Hindlimb muscle (tissue), 1 donor: ENCODE measurements around the gene AMY1A. TPM values are rescaled to one million over a fixed set of nuclear protein-coding genes. Genes with fewer than 3 reads are reported as not detected.
"Not testable (repeated sequence)": the region's sequence is repeated elsewhere in the genome, so short reads cannot be mapped to it uniquely, and the experiment has no call there.

Source experiments
- DNase-seq: peaks from one replicate; pipeline ENCODE4 v3.0.0-alpha.2; 2013
- polyA plus RNA-seq: library from polyadenylated mRNA; unstranded; fragments of 120-200 nt; gene quantifications from one replicate; pipeline ENCODE4 v1.2.1, GENCODE V29; 2013; ENCODE audit not compliant: insufficient read length

The AMY1A gene
- not detected for polyA plus RNA-seq

DNA sequence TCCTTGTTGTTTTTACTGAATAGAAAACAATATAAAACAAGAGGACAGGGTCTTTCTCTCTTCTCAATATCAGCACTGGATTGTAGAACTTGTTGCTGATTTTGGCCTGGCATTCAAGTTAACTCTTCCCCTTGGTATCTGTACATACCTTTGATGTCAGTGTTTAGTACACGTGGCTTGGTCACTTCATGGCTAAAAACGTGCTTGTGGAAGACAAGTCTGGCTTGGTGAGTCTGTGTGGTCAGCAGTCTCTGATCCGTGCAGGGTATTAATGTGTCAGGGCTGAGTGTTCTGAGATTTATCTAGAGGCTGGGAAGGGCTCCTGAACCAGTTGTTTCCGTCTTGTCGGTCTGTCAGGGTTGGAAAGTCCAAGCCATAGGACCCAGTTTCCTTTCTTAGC lies at the start of gene AMY1A:
Gene AMY1A (plus strand): TSS at position 301 of the 400 bp plus-strand sequence. CDS start 571 bp downstream, outside the sequence.
- not testable (repeated sequence) for DNase-seq

DNA sequence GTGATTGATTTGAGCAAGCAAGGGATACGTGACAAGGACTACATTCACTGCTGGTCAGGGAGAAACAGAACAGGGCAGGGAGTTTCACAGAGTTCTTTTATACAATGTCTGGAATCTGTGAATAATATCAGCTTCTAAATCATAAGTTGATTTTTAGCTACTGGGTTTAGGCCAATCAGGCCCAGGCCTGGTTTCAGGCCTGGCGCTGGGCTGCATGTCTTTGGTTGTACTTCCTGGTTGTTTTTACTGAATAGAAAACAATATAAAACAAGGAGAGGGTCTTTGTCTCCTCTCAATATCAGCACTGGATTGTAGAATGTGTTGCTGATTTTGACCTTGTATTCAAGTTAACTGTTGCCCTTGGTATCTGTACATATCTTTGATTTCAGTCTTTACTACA lies 39.2 kb upstream of the AMY1A start:
- DNase-seq = no peak

DNA sequence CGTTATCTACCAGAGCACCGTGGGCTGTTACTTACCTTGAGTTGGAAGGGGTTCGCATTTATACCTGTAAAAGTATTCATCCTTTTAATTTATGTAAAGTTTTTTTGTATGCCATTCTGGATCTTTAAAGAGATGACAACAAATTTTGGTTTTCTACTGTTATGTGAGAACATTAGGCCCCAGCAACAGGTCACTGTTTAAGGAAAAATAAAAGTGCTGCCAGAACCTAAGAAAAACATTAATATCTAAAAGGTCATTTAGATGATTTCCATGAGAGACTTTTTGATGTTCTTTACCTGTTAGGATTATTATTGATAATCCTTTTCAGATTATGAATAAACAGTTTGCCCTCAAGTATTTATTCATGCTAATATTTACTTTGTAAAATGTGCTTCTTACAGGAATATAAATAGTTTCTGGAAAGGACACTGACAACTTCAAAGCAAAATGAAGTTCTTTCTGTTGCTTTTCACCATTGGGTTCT lies 38.5 kb upstream of the AMY1A start, which contains the start of gene AMY2A:
Gene AMY2A (plus strand): TSS at position 434 of the 484 bp plus-strand sequence. CDS start 14 bp downstream, at position 448.
- DNase-seq = not testable (repeated sequence)

DNA sequence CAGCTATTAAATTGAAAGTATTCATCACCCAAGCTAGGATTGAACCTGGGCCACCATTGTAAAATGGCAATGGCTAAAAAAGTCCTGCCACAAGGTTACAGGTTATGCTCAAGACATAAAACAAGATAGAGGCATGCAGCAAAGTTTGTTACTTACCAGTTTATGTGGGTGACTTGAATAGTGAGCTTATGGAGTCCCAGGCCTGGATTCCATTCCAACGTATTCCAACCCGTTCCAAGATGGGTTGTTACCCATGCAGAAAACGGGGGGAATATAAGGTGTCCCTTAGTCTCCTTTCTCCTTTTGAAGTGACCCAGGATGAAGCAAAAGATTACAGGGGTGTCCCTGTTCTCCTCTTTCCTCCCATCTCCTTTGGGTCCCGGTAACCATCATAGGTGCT lies 28.1 kb upstream of the AMY1A start:
- DNase-seq = not testable (repeated sequence)

DNA sequence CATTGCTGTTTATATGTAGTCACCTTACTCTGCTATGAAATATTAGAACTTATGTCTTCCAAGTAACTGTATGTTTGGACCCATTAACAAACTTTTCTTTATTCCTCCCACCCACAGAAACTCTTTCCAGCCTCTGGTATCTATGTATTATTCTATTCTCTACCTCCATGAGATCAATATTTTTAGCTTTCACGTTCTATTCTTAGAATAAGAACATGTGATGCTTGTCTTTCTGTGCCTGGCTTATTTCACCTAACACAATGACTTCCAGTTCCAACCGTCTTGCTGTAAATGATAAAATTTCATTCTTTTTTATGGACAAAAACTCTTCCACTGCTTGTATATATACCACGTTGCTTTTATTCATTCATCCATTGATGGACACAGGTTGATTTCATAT lies 14.4 kb upstream of the AMY1A start:
- DNase-seq = not testable (repeated sequence)

DNA sequence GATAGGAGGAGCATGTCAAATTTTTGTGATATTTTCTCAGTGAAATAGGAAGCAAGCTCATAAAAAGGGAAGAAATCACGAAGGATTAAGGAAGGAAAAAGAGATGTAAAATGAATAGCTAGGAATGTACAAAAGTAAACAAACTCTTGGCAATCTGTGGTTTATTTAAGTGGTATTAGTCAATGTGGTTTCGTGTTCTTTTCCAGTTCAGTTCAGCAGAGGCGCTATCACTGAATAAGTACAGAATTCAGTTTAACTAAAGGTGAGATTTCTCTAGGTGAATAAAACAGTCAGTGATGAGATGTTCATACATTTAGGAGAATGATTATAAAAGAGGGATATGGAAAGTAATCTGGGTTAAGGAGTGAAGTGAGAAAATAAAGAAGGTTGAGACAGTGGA lies 11.7 kb upstream of the AMY1A start:
- not testable (repeated sequence) for DNase-seq

DNA sequence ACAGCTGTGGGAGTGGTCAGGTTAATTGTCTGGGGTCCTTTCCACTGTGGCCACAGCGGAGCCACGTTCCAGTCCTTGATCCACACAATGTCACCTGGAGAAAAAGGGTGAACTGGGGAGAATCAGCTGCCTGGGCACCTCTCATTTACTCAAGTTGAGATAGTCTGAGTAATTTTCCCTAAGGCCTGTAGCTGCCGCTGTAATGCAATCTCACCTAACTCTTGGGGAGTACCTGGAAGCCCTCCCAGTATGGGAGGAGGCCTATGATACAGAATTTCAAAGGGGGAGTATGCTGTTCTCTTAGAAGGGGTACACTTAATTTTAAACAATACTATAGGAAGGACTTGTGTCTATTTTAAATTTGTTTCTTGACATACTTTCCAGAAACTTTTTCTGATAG lies 5.3 kb upstream of the AMY1A start:
- DNase-seq = not testable (repeated sequence)

DNA sequence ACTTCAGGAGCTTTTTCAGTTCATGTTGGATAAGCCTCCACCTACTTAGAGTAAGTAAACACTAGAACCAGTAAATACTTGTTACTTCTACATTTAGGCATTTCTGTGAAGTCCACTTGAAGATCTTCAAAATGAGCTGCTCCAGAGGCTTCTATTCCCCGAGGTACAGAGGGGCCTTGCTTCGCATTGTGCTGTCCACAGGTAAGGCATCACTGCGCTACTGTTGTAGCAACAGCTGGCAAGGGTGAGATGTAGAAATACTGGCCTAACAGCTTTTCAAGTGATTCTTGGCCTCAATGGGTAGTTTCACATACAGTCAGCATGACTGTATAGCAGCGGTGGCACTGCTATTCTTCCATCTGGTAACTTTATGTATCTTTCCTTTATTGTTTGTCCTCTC lies 4.7 kb upstream of the AMY1A start:
- DNase-seq = not testable (repeated sequence)

DNA sequence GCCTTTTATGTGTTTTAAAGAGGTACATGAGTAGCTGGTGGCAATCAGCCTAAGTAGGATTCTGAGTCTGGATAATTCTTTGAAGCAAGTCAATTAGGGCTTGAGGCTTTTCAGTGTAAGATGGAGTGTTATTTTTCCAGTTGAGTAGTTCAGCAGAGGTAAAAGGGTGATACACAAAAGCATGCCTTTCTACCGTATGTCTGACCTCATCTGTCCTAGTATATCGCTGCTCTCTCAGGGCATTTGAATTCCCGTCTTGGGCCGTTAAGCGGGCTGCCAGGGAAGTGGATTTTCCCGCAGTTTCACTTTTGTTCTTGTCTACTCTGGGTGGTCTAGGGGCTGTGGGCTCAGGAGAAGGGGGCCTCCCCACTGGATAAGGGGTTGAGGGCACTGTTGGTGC lies 1.4 kb upstream of the AMY1A start:
- not testable (repeated sequence) for DNase-seq

DNA sequence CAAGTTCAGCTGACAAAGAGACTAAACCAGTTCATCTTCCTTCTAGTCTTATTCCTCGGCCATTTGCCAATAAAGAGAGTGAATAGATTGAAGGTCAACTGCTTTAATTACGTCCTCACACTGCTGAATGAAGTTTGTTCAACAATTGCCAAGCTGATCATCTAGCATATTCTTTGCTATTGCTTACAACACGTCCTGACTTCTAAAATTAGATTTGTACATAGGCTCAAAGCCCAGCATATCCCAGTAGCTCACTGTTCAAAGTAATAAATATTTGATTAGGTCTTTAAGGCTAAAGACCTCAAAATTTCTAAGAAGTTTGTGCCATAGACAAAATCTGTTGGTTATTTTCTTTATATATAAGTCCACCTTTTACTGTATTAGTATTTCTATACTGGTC lies 20.8 kb downstream of the AMY1A start:
- not testable (repeated sequence) for DNase-seq

DNA sequence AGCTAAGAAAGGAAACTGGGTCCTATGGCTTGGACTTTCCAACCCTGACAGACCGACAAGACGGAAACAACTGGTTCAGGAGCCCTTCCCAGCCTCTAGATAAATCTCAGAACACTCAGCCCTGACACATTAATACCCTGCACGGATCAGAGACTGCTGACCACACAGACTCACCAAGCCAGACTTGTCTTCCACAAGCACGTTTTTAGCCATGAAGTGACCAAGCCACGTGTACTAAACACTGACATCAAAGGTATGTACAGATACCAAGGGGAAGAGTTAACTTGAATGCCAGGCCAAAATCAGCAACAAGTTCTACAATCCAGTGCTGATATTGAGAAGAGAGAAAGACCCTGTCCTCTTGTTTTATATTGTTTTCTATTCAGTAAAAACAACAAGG lies 40.5 kb downstream of the AMY1A start, which contains the start of gene AMY1B:
Gene AMY1B (minus strand): TSS at position 101 of the 400 bp plus-strand sequence. CDS start 571 bp downstream, outside the sequence.
- not testable (repeated sequence) for DNase-seq

DNA sequence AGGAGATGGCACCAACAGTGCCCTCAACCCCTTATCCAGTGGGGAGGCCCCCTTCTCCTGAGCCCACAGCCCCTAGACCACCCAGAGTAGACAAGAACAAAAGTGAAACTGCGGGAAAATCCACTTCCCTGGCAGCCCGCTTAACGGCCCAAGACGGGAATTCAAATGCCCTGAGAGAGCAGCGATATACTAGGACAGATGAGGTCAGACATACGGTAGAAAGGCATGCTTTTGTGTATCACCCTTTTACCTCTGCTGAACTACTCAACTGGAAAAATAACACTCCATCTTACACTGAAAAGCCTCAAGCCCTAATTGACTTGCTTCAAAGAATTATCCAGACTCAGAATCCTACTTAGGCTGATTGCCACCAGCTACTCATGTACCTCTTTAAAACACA lies 41.9 kb downstream of the AMY1A start:
- not testable (repeated sequence) for DNase-seq

DNA sequence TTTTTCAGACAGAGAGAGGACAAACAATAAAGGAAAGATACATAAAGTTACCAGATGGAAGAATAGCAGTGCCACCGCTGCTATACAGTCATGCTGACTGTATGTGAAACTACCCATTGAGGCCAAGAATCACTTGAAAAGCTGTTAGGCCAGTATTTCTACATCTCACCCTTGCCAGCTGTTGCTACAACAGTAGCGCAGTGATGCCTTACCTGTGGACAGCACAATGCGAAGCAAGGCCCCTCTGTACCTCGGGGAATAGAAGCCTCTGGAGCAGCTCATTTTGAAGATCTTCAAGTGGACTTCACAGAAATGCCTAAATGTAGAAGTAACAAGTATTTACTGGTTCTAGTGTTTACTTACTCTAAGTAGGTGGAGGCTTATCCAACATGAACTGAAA lies 45.1 kb downstream of the AMY1A start:
- not testable (repeated sequence) for DNase-seq

DNA sequence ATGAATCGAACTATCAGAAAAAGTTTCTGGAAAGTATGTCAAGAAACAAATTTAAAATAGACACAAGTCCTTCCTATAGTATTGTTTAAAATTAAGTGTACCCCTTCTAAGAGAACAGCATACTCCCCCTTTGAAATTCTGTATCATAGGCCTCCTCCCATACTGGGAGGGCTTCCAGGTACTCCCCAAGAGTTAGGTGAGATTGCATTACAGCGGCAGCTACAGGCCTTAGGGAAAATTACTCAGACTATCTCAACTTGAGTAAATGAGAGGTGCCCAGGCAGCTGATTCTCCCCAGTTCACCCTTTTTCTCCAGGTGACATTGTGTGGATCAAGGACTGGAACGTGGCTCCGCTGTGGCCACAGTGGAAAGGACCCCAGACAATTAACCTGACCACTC lies 45.7 kb downstream of the AMY1A start:
- not testable (repeated sequence) for DNase-seq

DNA sequence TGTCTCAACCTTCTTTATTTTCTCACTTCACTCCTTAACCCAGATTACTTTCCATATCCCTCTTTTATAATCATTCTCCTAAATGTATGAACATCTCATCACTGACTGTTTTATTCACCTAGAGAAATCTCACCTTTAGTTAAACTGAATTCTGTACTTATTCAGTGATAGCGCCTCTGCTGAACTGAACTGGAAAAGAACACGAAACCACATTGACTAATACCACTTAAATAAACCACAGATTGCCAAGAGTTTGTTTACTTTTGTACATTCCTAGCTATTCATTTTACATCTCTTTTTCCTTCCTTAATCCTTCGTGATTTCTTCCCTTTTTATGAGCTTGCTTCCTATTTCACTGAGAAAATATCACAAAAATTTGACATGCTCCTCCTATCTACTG lies 52.1 kb downstream of the AMY1A start:
- DNase-seq = not testable (repeated sequence)

DNA sequence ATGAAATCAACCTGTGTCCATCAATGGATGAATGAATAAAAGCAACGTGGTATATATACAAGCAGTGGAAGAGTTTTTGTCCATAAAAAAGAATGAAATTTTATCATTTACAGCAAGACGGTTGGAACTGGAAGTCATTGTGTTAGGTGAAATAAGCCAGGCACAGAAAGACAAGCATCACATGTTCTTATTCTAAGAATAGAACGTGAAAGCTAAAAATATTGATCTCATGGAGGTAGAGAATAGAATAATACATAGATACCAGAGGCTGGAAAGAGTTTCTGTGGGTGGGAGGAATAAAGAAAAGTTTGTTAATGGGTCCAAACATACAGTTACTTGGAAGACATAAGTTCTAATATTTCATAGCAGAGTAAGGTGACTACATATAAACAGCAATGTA lies 54.8 kb downstream of the AMY1A start:
- DNase-seq = not testable (repeated sequence)

Other genes with a start within 250 kb of the AMY1A start
- 24.6 TPM for gene RNPC3, start 130.1 kb upstream of the AMY1A start, polyA plus RNA-seq
- gene AMY2B, start 84.2 kb upstream of the AMY1A start, polyA plus RNA-seq = 16.0 TPM
- gene AMY2A, start 38.3 kb upstream of the AMY1A start, polyA plus RNA-seq = not detected
- gene AMY1B, start 40.5 kb downstream of the AMY1A start, polyA plus RNA-seq = not detected
- gene AMY1C, start 94.1 kb downstream of the AMY1A start, polyA plus RNA-seq = not detected